GM21717 (cell line): Measurements from ENCODE around the gene APOBEC3G.

ENCODE experiments used
- ATAC-seq: cut with Tn5 transposase; IDR thresholded peaks from one replicate; pipeline ENCODE4 v1.9.1; 2021; ENCODE audit warnings: mild to moderate bottlenecking, moderate library complexity; ENCODE audit not compliant: unreplicated experiment

Gene APOBEC3G

DNA sequence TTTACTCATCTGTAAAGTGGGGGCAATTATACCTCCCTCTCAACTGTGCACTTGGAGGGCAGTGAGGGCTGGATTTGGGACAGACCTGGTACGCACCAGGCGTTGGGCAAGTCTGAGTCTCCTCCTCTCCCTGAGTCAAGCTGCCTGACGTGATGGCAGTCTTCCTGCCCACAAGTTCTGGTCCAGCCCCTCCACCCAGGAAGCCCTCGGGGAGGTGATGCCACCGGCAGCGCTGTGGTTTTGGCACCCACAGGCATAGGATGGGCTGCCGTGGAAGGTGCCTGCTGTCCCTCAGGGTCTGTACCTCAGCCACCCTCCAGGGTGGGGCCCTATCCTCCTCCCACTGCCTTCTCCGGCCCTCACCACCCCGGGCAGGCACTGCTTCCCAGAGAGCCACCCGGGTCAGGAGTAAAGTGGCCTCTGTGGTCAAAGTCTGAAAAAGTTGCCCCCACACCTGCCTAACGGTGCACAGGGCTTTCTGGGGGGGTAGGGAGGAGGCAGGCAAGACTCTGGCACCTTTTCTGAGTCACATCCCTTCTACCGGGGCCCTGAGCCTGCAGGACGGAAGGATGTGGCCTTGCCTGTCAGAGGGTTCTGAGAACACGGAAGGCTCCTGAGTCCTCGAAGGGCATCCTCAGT is 13.5 kb downstream of the APOBEC3G start:
- no peak for ATAC-seq

DNA sequence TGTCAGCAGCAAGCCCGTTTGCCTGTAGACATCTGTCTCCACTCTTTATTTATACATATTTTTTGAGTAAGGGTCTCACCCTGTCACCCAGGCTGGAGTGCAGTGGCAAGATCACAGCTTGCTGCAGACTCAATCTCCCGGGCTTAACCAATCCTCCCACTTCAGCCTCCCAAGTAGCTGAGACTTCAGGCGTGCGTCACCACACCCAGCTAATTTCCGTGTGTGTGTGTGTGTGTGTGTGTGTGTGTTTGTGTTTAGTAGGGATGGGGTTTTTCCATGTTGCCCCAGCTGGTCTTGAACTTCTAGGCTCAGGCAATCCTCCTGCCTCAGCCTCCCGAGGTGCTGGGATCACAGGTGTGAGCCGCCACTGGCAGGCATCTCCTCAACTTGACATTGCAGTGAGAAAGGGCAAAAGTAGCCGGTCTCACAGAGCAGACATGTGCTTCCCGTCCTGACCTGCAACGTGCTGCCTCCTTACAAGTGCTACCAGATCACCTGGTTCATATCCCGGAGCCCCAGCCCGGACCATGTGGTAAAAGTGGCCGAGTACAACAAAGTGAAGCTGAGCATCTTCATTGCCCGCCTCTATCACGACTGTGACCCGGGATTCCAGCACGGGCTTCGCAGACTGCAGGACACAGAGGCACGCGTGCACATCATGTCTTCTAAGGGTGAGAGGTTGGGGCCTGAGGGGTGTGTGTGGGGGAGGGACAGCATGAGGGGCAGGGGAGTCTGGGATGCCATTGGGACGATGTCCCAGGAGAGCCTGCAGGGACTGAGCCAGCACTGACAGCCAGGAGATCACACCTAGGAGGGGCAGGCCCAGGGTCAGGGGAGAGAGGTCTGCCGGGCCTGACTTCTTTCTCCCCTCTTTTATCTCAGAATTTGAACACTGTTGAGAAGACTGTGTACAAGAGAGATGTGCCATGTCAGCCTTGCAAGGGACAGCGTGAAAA is 14.3 kb downstream of the APOBEC3G start:
- no peak for ATAC-seq

DNA sequence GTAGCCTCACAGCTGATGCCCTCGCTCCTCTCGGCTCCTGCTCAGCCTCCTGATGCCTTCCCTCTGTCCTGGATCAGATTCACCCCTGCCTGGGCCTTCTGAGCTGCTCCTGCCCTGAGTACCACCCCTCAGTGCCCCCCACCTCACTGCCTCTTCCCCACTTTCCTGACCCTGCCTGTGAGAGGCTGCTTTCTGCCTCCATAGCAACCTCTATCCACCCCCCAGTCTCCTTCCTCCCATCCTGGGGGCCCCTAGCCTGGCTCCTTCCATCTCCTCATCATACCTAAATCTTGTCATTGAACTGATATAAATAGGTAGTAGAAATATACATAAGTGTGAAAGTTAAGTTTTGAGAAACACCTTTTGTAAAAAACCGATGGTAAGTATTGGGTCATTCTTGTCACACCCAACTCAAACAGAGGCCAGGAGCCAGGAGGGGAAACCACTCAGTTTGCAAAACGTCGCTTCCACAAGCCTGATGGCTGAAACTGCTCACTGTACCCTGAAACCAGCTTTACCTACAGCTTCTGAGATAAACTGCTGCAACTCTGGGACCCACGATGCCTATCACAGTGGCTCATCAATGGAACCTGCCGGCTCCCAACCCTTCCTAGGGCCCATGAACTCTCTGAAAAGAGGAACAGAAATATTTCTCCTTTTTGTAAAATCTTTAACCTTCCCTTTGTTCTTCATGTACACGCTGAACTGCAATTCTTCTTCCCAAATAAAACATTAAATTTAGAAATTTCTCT is 15.2 kb downstream of the APOBEC3G start:
- no peak for ATAC-seq

DNA sequence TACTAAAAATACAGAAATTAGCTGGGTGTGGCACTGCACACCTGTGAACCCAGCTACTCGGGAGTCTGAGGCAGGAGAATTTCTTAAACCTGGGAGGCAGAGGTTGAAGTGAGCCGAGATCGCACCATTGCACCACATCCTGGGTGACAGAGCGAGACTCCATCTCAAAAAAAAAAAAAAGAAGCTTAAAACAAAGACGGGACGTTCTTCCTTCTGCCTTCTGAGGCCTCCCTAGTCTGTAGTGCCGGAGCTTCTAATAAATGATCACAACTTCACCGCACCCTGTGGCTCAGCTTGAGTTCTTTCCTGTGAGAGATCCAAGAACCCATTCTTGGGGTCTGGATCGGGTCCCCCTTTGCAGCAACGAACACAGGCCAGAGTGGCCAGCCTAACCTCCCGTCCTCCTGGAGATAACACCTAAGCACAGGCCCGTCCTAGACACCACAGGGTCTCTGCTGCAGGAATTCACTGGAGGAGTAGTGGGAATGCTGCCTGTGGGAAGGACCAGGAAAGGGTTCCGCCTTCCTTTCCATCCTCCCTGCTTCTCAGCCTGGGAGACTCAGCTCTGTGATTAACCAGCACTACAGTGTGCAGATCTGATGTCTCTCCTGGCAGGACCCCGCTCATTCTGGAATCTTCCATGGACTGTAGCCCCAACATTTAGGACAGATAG is 17.8 kb downstream of the APOBEC3G start:
- no peak for ATAC-seq

DNA sequence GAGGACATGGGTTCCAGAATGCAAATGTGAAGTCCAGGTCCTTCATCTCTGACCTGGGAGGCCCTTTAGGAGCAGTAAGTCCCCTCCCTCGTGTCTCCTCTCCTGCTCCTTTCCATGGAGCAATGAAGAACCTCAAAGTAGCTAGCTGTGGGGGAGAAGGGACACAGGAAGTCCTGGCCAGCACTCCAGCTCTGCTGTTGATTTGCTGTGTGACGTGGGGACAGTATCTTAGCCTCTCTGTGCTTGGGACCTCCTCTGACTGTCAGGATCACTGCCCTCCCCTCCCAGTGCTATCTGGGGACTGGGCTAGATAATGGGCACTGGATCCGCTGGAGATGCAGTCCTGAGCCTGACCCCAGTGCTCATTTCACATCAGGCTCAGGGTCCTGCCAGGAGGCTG is 18.9 kb downstream of the APOBEC3G start:
- no peak for ATAC-seq

DNA sequence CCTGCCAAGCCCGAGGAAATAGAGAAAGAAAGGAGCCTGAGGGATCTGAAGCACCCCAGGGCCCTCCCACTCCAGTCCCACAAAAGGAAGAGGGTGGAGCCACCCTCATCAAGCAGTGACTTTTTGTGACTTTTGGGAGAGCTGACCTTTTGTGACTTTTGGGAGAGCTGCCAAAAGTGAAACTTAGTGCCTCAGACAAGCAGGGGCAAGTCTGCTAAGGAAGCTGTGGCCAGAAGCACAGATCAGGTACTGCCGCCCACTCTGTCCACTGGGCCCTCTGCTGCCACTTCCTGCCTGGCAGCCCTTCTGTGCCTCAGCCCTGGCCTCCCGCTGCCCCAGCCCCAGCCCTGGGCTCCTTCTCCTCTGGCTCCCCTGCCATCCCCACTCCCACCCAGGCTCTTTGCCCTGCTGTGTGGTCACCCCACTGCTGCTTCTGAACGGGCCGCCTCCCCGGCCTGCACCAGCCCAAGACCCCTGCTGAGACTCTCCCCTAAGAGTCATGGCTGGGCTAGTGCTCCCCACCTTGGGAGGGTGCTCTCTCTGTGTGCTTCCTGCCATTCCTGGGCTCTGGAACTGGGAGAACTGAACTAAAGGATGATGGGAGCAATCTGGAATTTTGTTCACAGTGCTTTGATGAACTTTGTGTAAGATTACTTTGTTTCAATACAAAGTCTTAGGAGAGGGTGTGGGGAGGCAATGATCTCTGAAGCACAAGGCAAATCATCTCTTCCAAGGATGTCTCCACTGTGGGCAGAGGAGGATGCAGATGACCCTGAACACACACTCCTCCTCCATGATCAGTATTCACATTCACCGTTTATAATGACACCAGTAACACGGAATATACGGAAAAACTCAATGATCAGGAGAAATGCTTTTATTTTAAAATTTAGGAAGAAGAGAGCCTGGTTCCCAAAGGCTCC is 20.3 kb downstream of the APOBEC3G start, which contains the start of gene APOBEC3H:
TSS of gene APOBEC3H (plus strand) at position 147 of the 923 bp plus-strand sequence. CDS start 3,035 bp downstream, outside the sequence.
- no peak for ATAC-seq

DNA sequence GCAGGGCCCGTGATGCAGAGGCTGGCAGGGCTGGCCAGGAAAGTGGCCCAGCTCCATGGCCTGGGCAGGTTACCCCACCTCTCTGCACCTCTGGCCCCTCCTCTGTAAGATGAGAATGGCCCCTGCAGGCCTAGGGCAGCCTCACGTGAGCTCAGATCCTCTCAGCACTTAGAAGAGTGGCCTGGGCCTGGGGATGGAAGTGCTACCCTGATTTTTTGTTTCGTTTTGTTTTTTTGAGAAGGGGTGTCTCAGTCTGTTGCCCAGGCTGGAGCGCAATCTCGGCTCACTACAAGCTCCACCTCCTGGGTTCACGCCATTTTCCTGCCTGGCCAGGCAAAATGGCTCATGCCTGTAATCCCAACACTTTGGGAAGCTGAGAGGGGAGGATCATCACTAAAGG is 21.0 kb downstream of the APOBEC3G start:
- ATAC-seq, result no peak

DNA sequence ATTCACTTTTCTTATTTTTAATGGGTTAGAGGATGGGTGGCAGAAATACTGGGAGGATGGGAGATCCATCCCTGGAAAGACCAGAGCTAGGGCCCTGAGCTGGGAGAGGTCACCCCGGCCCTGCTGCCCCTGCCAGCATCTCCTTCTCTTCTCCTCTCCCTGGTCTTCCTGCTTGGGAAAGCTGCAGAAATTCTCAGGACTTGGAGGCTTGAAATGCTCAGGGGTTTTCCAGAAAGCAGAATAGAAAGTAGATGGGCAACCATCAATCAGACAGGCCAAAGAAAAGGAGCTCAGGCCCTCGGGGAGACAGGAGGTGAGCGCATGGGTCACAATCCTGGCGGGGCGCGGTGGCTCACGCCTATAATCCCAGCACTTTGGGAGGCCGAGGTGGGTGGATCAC is 21.5 kb downstream of the APOBEC3G start:
- no peak for ATAC-seq

DNA sequence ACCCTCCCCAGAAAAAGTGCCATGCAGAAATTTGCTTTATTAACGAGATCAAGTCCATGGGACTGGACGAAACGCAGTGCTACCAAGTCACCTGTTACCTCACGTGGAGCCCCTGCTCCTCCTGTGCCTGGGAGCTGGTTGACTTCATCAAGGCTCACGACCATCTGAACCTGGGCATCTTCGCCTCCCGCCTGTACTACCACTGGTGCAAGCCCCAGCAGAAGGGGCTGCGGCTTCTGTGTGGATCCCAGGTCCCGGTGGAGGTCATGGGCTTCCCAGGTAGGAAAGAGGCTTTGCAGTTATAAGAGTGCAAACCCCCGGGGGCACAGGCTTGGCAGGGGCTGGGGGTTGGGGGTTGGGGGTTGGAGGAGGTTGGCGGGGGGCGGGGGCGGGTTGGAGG is 24.2 kb downstream of the APOBEC3G start:
- ATAC-seq, result no peak

DNA sequence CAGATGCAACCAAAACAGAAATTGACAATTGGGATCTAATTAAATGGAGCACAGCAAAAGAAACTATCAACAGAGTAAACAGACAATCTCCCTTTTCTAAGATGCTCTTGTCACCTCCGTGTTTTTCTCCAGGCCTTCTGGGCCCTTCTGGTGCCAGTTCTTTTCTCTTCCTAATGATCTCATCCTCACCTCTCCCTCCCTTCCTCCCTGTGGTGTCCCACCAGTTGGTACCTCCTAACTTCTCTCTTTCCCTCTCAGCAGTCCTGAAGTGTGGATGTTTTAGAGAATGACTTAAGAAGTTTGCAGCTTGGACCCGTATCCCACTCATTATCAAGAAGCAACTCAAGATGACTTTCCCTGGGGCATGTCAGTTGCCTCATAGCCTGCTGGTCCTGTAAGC is 26.4 kb downstream of the APOBEC3G start:
- ATAC-seq, result no peak

DNA sequence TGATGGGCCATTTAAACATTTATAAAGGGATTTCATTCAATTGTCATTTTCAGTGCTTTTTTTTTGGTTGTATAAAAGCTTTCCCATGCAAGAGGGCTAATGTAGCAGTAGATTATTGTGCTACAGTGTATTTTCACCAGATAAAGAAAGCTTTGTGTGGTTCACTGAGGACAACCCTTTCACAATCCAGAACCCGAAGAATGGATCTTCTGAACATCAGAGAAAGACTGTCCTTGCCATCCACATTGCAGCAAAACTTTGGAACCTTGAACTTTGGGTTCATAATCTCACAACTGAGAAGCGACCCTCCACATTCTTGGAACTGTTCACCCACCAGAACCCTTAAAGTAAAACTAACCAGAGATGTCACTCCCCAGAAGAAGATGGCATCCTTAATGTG is 29.3 kb downstream of the APOBEC3G start:
- no peak for ATAC-seq

DNA sequence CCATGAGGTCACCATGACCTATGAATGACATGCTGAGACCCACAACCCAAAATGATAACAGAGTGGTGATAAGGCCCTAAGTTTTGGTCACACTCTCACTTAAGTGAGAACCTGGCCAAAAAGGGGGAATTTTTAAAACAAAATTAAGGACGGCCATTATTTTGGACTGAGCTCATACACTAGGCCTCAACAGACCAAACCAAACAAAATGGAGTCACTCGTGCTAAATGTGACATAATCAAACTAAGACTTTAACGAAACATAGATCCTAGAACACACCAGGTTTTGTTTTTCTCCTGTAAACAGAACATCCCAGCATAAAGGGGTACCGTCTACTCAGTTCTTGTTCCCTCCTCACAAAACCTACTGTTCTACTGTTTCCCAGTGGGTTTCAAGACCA is 31.4 kb downstream of the APOBEC3G start:
- ATAC-seq, result no peak

DNA sequence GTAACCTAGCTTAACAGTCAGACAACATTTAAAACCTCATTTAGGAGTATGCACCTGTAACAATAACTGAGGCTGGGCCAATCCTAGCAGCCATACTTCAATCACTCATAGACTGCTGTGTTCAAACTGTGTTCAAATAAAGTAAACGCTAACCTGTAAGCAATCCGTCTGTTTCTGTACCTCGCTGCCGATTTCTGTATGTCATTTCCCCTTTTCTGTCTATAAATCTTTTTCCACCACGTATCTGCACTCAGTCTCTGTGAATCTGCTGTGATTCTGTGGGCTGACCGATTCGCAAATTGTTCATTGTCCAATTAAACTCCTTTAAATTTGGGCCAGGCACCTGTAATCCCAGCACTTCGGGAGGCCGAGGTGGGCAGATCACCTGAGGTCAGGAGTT is 32.3 kb downstream of the APOBEC3G start:
- ATAC-seq, result no peak

DNA sequence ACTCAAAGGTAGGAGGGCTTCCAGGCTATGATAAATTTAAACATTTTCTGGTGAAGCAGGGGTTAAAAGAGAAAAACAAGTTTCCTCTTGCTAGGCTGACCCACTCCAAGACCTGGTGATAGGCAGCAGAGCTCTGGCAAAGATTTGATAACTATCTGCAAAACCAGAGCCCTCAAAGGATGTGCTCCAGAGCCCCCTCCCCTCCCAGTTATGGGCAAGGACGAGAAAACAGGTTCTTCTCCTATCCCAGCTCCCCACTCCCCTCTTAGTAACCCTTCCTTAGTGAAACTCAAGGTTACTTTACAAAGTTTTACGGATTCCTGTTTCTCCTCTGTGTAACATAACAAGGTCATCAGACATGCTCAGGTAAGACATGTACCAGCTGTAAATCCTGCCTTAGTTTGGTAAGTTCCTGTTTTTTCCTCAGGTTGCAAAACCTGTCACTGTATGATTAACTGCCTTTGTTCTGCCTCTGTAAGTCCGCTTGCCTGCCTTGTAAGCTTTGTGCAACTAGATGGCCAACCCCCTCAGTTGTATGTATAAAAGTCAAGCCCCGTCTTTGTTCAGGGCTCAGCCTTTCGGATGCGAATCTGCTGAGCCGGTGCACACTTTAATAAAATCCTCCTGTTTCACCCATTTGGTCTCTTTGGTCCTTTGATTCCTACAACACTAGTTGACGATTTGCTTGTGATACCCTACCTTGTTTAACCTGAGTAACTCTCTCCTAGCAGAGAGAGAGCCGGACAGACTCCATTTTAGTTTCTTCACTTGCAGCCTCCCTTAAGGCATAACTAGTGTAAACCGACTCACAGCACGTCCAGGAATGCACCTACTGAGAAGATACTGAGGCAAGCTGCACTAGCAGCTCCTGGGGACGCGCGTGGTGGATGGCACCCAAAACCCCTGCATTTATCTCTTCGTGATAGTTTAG is 33.8 kb downstream of the APOBEC3G start:
- no peak for ATAC-seq

DNA sequence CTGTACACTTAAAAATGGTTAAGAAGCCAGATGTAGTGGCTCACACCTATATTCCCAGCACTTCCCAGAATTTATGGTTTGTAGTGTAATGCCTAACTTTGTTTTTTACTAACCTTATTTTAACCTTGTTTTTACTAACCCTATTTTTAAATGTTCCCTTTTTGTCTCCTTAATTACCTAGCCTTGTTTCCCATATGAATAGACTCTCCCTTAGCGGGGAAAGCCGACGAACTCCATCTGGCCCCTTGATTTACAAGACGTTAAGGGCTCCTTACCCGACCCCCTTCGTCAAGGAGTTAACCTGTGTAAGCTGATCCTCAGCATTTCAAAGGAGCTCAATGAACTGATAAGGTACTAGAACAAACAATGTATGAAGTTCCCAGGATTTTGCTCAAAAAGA is 37.0 kb downstream of the APOBEC3G start:
- ATAC-seq, result no peak

DNA sequence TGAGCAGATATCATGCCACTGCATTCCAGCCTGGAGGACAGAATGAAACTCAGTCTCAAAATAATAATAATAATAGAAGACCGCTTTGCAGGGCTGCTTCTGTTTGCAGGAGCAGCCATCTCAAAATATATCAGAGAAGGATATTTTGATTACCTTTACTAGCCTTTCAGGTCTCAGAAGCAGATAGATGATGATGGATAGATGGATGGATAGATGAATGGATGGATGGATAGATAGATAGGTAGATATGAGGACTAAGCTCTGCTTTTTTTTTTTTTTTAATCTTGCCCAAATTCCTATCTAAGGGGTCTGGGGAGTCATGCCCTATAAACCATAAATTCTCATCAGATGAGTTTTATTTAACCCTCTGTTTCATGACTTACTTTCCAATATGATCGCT is 38.5 kb downstream of the APOBEC3G start:
- ATAC-seq, result no peak

DNA sequence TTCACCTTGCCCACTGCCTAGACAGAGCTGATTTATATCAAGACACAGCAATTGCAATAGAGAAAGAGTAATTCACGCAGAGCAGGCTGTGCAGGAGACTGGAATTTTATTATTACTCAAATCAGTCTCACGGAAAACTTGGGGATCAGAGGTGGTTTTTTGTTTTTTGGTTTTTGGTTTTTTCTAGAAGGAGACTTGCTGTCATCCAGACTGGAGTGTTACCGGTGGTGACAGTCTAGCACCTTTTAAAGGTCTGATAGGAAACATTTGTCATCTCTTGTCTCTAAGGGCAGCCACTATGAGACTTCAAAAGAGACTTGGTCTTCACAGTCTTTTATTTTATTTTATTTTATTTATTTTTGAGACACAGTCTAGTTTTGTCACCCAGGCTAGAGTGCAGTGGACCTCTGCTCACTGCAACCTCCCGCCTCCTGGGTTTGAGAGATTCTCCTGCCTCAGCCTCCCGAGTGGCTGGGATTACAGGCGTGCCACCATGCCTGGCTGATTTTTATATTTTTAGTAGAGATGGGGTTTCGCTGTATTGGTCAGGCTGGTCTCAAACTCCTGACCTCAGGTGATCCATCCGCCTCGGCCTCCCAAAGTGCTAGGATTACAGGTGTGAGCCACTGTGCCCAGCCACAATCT is 39.0 kb downstream of the APOBEC3G start:
- ATAC-seq, result no peak

DNA sequence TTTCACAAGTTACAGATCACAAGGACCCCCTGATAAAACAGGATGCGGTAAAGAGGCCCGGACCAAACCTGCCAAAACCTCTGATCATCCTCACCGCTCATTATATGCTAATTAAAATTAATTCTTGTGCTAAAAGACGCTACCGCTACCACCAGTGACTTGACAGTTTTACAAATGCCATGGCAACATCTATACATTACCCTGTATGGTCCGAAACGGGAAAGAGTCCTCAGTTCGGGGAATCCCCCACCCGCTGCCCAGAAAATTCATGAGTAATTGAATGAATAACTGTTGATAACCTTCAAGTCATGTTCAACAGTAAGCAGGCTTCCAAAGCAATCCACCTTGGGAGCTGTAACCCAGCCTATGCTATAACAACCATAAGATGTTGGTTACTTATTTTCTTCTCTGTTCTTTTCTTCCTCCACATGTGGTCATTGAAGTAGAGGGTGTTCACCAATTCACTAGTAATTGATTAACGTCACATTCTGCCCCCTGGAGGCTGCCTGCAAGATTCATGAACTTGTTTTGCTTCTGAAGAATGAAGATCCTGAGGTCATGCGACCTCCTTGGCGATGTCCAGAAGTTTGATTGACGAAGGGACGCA is 40.6 kb downstream of the APOBEC3G start:
- ATAC-seq, result no peak
